ENCODE results near the gene PPP4R2. TPM values are rescaled to one million over a fixed set of nuclear protein-coding genes. Genes with fewer than 3 reads are reported as not detected.

Gene PPP4R2
- total and polyA plus RNA-seq, 2 of the 8 experiments (the other 6 are each of a cell fraction or from before 2014, with no cell fraction given): 11.5 to 89.9 TPM

DNA sequence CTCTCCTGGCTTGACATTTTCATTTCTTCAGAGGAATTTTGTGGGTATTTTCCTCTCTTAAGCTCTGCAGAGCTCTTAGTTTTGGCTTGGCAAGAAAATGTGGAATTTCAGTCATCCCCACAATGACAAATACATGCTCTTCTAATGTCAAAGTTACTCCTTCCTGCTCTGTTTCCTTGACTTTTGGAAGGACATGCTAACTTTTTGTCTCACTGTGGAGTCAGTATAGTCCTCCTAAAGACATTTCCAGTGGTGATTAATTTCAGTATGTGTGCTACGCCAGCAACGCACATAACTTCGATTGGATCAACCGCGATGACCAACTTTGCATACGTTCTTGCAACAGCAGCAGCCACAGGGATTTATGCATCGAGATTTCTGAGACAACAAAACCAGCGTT lies 78.2 kb downstream of the PPP4R2 start:
- Histone ChIP-seq H3K4me2 (ENCODE audit: insufficient read depth in 1 of 2, low read depth in 2 of 2, low read length in 2 of 2) (no peak overlapping the region), H4K91ac (replicated peaks; ENCODE audit: insufficient read length, low read length) (no peak overlapping the region), H2BK20ac (ENCODE audit: low read length) (no peak overlapping the region), H4K20me1 (replicated peaks in 1 of 2; ENCODE audit: control insufficient read depth in 1 of 2, insufficient read depth in 2 of 2, low read length in 2 of 2) (no peaks in the 10 kb centered on the region), H2AK5ac (ENCODE audit: low read depth, low read length) (no peak overlapping the region), H2BK5ac (ENCODE audit: low read depth, low read length) (no peak overlapping the region), H3K27me3 (replicated peaks in 1 of 4; ENCODE audit: control insufficient read depth in 3 of 4, extremely low read depth in 1 of 4, insufficient read depth in 3 of 4, low read length in 3 of 4) (no peaks in the 10 kb centered on the region), H3K18ac (ENCODE audit: extremely low read depth, low read length) (no peak overlapping the region), H3K9me3 (ENCODE audit: insufficient read depth in 2 of 2, low read depth in 1 of 2, low read length in 1 of 2) (no peaks in the 10 kb centered on the region), H2BK120ac (replicated peaks; ENCODE audit: low read depth, low read length) (no peak overlapping the region), H3K36me3 (ENCODE audit: control insufficient read depth in 2 of 4, insufficient read depth in 4 of 4, low read length in 3 of 4) (no peaks in the 10 kb centered on the region), H2BK12ac (ENCODE audit: low read depth, low read length) (no peak overlapping the region), H3K4me1 (replicated peaks in 1 of 4; ENCODE audit: control insufficient read depth in 3 of 4, insufficient read depth in 4 of 4, low read length in 3 of 4) (peaks cover 0 to 11% (median 3%) of the 10 kb centered on the region in 4 experiments; a peak in 4 of 7 replicates), H4K5ac (ENCODE audit: insufficient read length, low read depth, low read length) (no peak overlapping the region), H3K4ac (replicated peaks; ENCODE audit: insufficient read length, low read depth, low read length) (no peak overlapping the region), H3K14ac (ENCODE audit: insufficient read length) (no peak overlapping the region), H3K23me2 (ENCODE audit: low read depth, low read length) (no peaks in the 10 kb centered on the region; the same call in 1 of the 2 replicates), H3K23ac (ENCODE audit: insufficient read length) (no peak overlapping the region), H3K9ac (replicated peaks in 1 of 4; ENCODE audit: extremely low read depth in 1 of 4, low read depth in 3 of 4, low read length in 3 of 4) (no peak overlapping the region; a peak in 1 of 7 replicates), H4K8ac (ENCODE audit: extremely low read depth, insufficient read depth, low read length) (no peak overlapping the region), H3K79me1 (ENCODE audit: low read depth, low read length) (no peaks in the 10 kb centered on the region; the same call in 1 of the 2 replicates), H3K4me3 (ENCODE audit: extremely low read depth in 1 of 4, insufficient read depth in 2 of 4, low read depth in 3 of 4, low read length in 4 of 4) (no peak overlapping the region), H2BK15ac (ENCODE audit: low read length) (no peak overlapping the region), H3K79me2 (ENCODE audit: control insufficient read depth in 1 of 2, insufficient read depth in 2 of 2, low read length in 2 of 2) (no peaks in the 10 kb centered on the region), H3K27ac (ENCODE audit: low read depth, low read length) (no peak overlapping the region), H3K56ac (replicated peaks; ENCODE audit: insufficient read length, low read depth, low read length) (no peak overlapping the region), H2AFZ (ENCODE audit: low read length) (no peak overlapping the region)
- POLR2A ChIA-PET (ENCODE audit: partially characterized antibody): no interaction called here
- WGBS, 2 experiments (ENCODE audit: extremely low coverage in 1 of 2, insufficient coverage in 1 of 2, insufficient read length in 1 of 2, insufficient replicate concordance in 2 of 2, low coverage in 1 of 2, low lambda C conversion rate in 2 of 2, missing lambda C conversion rate in 1 of 2): 92% methylated on average over 8 of the region's 8 CpGs; no CpG with 5 or more reads in 1 of the 2 experiments
- CTCF ChIA-PET (ENCODE audit: partially characterized antibody): interaction anchor here (1.1 to 1.5 kb wide), 2 partner anchors 18 to 156 kb away, joined by 3 read pairs; no protein-coding TSS in a partner anchor
- DNase-seq (ENCODE audit: low read depth in 1 of 2, low spot score in 2 of 2): no peak
- FAIRE-seq: no peak
- TF ChIP-seq, protein P1, sequence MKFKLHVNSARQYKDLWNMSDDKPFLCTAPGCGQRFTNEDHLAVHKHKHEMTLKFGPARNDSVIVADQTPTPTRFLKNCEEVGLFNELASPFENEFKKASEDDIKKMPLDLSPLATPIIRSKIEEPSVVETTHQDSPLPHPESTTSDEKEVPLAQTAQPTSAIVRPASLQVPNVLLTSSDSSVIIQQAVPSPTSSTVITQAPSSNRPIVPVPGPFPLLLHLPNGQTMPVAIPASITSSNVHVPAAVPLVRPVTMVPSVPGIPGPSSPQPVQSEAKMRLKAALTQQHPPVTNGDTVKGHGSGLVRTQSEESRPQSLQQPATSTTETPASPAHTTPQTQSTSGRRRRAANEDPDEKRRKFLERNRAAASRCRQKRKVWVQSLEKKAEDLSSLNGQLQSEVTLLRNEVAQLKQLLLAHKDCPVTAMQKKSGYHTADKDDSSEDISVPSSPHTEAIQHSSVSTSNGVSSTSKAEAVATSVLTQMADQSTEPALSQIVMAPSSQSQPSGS (IDR thresholded peaks at IDR 0.05; ENCODE audit: low read length): no peak
- TF ChIP-seq JUND (IDR thresholded peaks at IDR 0.05; ENCODE audit: low read length) (no peak), RAD21 (IDR thresholded peaks at IDR 0.05 in 1 of 2, conservative IDR thresholded peaks at IDR 0.05 in 1 of 2; ENCODE audit: low read depth in 2 of 2, low read length in 2 of 2) (no peak), RXRA (IDR thresholded peaks at IDR 0.05; ENCODE audit: insufficient read depth, low read depth, low read length) (no peak), SUZ12 (IDR thresholded peaks at IDR 0.05; ENCODE audit: low read length) (no peak), KDM5A (IDR thresholded peaks at IDR 0.05; ENCODE audit: low read length) (no peak), SIN3A (conservative IDR thresholded peaks at IDR 0.05 in 1 of 2, IDR thresholded peaks at IDR 0.05 in 1 of 2; ENCODE audit: low read depth in 1 of 2, low read length in 2 of 2) (no peak), PHF8 (conservative IDR thresholded peaks at IDR 0.05; ENCODE audit: low read depth, low read length) (no peak), POLR2A (IDR thresholded peaks at IDR 0.05; ENCODE audit: control extremely low read depth in 1 of 2, low read depth in 2 of 2, low read length in 2 of 2) (no peak), SP2 (IDR thresholded peaks at IDR 0.05; ENCODE audit: low read length) (no peak), BRCA1 (IDR thresholded peaks at IDR 0.05; ENCODE audit: low read depth, low read length) (no peak), SIRT6 (IDR thresholded peaks at IDR 0.05; ENCODE audit: low read length) (no peak), CEBPB (IDR thresholded peaks at IDR 0.05; ENCODE audit: low read depth, low read length) (no peak)

Data from H1 (cell line).